Stimulated activated naive CD8-positive, alpha-beta T cell treated with anti-CD3 and anti-CD28 coated beads, Interleukin-15, amount 100 ng/mL, for 72 hours (primary cell): ENCODE results near the gene EPN3.

ENCODE experiments used
- ATAC-seq: fragments of 150-1000 bp; cut with Tn5 transposase; 2 replicates; pipeline ENCODE4 v1.10.0; 2021; ENCODE audit warnings: mild to moderate bottlenecking, moderate library complexity
- DNase-seq, 2 donors: peaks; one replicate each; pipeline ENCODE4 v3.0.0; 2021 to 2022
- H3K27ac Mint-ChIP-seq, 2 donors: one replicate each; pipeline ENCODE4 v1.8.0; 2022; ENCODE audit warnings: mild to moderate bottlenecking in 2 of 2, mixed read lengths in 2 of 2, moderate library complexity in 2 of 2
- H3K27me3 Mint-ChIP-seq: one replicate; pipeline ENCODE4 v1.8.0; 2022; ENCODE audit warnings: mixed read lengths
- H3K4me1 Mint-ChIP-seq: one replicate; pipeline ENCODE4 v1.8.0; 2022; ENCODE audit warnings: mild to moderate bottlenecking, mixed read lengths
- H3K4me3 Mint-ChIP-seq, 2 donors: one replicate each; pipeline ENCODE4 v1.8.0; 2022; ENCODE audit warnings: mild to moderate bottlenecking in 2 of 2, mixed read lengths in 2 of 2, moderate library complexity in 1 of 2
- H3K9me3 Mint-ChIP-seq, 2 donors: one replicate each; pipeline ENCODE4 v1.8.0; 2022; ENCODE audit warnings: mixed read lengths in 2 of 2

The EPN3 gene

GRCh38 chr17:50532452-50533024 lies at the start of gene EPN3:
Gene EPN3, plus strand, starts transcription at chr17:50532735. Its CDS starts 3,822 bp downstream, at chr17:50536557.
- peak within 1 kb of the TSS in 1 of 2 donors; percentile 59 for H3K4me3 Mint-ChIP-seq
- no peaks in the 10 kb centered on the region for H3K9me3 Mint-ChIP-seq
- peaks cover 77% of the 10 kb centered on the region for H3K27me3 Mint-ChIP-seq
- DNase-seq: no peak
- peaks cover 33% of the 10 kb centered on the region for H3K4me1 Mint-ChIP-seq
- peak within 1 kb of the TSS in 1 of 2 donors; percentile 85 for H3K27ac Mint-ChIP-seq
- peak; percentile 48 for ATAC-seq

DNA sequence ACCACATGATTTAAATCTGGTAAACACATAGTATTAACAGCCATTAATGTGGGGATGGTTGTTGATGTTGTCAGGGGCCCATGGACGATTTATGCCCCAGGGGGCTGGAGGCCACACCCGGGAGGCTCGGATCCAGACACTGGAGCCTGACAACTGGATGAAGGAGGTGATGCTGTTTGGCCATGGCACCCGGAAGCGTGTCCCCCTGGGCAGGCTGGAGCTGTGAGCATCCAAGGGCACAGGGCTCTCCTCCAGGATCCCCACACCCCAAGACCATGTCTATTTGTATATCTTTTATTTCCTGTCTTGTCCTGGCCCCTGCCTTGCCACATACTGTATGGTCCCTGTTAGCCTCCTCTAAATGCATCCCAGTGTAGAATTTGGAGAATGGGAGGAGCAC lies 49.3 kb upstream of the EPN3 start:
- Mint-ChIP-seq H3K4me1 (peaks cover 31% of the 10 kb centered on the region), H3K27ac (no peak overlapping the region), H3K9me3 (no peaks in the 10 kb centered on the region), H3K27me3 (no peaks in the 10 kb centered on the region), H3K4me3 (no peak overlapping the region)
- ATAC-seq: no peak
- DNase-seq: no peak

- Mint-ChIP-seq H3K9me3 (no peaks in the 10 kb centered on the region), H3K27me3 (no peaks in the 10 kb centered on the region), H3K27ac (peak overlapping the region; percentile 37 to 69), H3K4me3 (no peak overlapping the region), H3K4me1 (peaks cover 25% of the 10 kb centered on the region)
- DNase-seq (no peak), ATAC-seq (no peak)
These were observed 48.0 kb upstream of the EPN3 start for GRCh38 chr17:50484386-50485155.

- ATAC-seq (no peak), DNase-seq (no peak)
- Mint-ChIP-seq H3K27ac (no peak overlapping the region), H3K4me1 (peaks cover 6% of the 10 kb centered on the region), H3K4me3 (no peak overlapping the region), H3K27me3 (no peaks in the 10 kb centered on the region), H3K9me3 (no peaks in the 10 kb centered on the region)
These were observed 45.1 kb upstream of the EPN3 start for GRCh38 chr17:50487213-50488096.

DNA sequence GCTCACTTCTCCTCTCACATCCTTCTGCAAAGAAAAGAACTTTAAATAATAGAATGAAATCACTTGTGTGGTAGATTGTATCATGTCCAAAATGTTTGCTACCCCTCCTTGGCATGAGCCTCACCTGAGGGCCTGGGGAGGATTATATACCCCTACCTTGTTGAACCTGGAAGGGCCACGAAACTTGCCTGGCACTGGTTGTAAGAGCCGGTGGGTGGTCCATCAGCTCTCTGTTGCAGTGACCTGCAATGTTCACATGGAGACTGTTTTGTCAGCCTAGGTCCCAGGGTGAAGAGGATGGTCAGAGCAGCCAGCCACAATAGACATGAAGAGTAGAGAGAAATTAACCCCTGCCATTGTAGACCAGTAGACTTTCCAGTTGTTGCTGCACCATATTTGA lies 43.7 kb upstream of the EPN3 start:
- no peaks in the 10 kb centered on the region for H3K4me1 Mint-ChIP-seq
- no peaks in the 10 kb centered on the region for H3K9me3 Mint-ChIP-seq
- no peak overlapping the region for H3K27ac Mint-ChIP-seq
- no peak for ATAC-seq
- H3K4me3 Mint-ChIP-seq: no peak overlapping the region
- no peaks in the 10 kb centered on the region for H3K27me3 Mint-ChIP-seq
- DNase-seq: no peak

DNA sequence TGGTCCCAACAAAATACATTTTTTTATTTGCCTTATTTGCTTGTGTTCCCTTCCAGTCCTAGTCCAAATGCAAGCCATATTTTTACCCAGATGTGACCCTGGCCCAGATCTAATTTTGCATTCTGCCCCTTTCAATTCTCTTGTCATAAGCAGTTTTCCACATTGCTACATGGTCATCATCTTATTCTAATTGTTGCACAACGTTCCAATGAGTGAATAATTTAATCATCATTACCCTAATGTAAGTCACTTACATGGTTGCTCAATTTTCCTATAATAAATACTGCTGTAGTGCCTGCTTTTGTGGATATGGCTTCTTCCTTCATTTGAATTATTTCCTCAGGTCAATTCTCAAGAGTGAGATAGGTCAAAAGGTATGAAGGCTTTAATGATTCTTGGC lies 41.0 kb upstream of the EPN3 start:
- ATAC-seq (no peak), DNase-seq (no peak)
- no peaks in the 10 kb centered on the region for H3K27me3 Mint-ChIP-seq
- H3K9me3 Mint-ChIP-seq: no peaks in the 10 kb centered on the region
- H3K4me3 Mint-ChIP-seq: no peak overlapping the region
- no peaks in the 10 kb centered on the region for H3K4me1 Mint-ChIP-seq
- no peak overlapping the region for H3K27ac Mint-ChIP-seq

DNA sequence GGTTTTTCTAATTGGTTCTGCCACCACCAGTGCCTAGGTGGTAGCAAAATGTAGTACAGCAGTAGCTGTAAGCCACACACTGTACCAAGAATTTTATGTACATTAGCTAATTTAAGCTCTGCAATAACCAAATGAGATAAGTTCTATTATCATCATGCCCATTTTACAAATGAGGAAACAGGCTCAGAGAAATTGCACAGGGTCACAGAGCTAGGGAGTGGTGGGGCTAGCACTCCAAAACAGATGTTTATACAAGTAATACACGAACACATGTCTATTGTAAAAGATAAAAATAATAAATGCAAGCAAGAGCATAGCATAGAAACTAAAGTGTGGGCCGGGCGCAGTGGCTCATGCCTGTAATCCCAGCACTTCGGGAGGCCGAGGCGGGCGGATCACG lies 40.3 kb upstream of the EPN3 start:
- H3K4me3 Mint-ChIP-seq: no peak overlapping the region
- H3K9me3 Mint-ChIP-seq: no peaks in the 10 kb centered on the region
- no peaks in the 10 kb centered on the region for H3K4me1 Mint-ChIP-seq
- DNase-seq: no peak
- H3K27ac Mint-ChIP-seq: no peak overlapping the region
- no peak for ATAC-seq
- no peaks in the 10 kb centered on the region for H3K27me3 Mint-ChIP-seq

GRCh38 chr17:50493744-50494143 lies 38.8 kb upstream of the EPN3 start:
- no peak for DNase-seq
- no peaks in the 10 kb centered on the region for H3K9me3 Mint-ChIP-seq
- no peaks in the 10 kb centered on the region for H3K4me1 Mint-ChIP-seq
- no peak for ATAC-seq
- H3K4me3 Mint-ChIP-seq: no peak overlapping the region
- no peaks in the 10 kb centered on the region for H3K27me3 Mint-ChIP-seq
- peak overlapping the region in 1 of 2 donors; percentile 46 for H3K27ac Mint-ChIP-seq

DNA sequence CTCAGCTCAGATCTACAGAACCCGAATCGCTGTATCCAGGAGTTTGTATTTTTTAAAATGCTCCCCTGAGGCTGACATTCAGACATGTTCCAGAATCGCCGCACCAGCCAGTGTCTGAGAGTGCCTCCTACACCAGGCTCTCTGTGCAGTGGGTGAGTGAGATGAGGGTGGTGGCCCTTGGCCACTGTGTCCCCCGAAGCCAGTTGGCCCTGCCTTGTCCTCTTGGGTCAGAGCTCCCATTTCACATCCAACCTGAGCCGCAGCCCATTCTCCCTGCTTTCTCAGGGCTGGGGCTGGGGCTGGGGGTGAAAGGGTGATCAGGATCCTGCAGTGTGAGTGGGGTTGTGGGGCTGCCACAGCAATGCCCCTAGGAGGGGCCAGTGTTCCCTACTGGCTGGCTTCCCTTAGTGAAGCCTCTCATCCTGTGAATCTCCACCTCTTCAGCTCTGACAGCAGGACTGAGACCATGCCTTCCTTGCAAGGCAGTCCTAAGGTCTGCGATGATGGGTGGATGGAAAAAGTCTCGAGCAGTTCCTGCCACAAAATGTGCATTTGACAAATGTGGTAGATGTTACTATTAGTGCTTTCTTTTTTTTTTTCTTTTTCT lies 37.2 kb upstream of the EPN3 start:
- Mint-ChIP-seq H3K27ac (no peak overlapping the region), H3K27me3 (no peaks in the 10 kb centered on the region), H3K4me3 (no peak overlapping the region), H3K9me3 (no peaks in the 10 kb centered on the region), H3K4me1 (no peaks in the 10 kb centered on the region)
- no peak for DNase-seq
- no peak for ATAC-seq

DNA sequence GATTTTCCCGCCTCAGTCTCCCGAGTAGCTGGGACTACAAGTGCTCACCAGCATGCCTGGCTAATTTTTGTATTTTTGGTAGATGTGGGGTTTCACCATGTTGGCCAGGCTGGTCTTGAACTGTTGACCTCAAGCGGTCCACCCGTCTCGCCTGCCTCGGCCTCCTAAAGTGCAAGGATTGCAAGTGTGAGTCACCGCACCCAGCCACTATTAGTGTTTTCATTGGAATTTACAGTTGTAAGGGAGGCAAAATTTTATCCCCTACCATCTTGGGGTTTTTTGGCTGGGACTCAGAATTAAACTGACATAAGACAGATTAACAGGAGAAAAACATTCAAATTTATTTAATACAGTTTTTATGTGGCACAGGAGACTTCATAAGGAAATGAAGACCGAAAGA lies 36.6 kb upstream of the EPN3 start:
- DNase-seq: no peak
- H3K9me3 Mint-ChIP-seq: no peaks in the 10 kb centered on the region
- no peaks in the 10 kb centered on the region for H3K27me3 Mint-ChIP-seq
- no peak overlapping the region for H3K27ac Mint-ChIP-seq
- no peak for ATAC-seq
- H3K4me3 Mint-ChIP-seq: no peak overlapping the region
- H3K4me1 Mint-ChIP-seq: no peaks in the 10 kb centered on the region

DNA sequence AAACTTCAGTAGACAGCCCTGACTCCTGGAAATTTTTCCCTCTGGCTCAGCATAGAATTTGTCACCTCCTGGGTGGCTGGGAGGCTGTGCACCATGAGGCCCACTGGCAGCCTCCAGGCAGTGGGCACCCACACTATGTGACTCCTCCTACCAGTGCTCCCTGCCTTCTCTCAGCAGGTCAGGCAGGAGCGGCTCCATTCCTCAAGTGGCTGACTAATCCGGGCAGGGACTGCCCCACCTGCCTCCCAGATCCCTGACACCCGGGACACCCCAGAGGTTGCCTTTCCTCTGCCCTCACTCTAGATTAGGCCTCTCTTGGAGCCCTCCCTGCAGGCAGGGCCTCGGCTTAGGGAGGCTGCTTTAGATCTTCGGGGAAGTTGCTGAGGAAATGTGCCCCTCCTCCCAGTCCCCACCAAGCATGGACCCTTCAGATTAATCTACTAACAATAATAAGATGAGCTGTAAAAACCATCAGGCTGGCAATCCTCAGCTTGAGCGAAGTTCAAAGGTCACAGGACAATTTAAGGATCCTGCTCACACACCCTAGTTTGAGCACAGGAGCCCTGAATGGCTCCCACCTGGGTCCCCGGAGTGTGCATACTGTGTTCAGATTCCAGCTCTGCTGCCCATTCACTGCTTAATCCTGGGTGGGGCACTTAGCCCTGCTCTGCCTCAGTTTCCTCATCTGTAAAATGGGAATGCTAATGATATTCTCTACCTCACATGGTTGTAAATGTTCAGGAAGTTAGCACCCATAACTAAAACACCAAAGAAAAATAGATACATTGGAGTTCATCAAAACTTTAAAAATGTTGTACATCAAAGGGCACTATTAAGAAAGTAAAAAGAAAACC lies 34.3 kb upstream of the EPN3 start:
- H3K27ac Mint-ChIP-seq: no peak overlapping the region
- H3K27me3 Mint-ChIP-seq: no peaks in the 10 kb centered on the region
- ATAC-seq: no peak
- peaks cover 5% of the 10 kb centered on the region for H3K4me1 Mint-ChIP-seq
- H3K4me3 Mint-ChIP-seq: no peak overlapping the region
- no peaks in the 10 kb centered on the region for H3K9me3 Mint-ChIP-seq
- DNase-seq: no peak

- H3K4me3 Mint-ChIP-seq: no peak overlapping the region
- DNase-seq: no peak
- ATAC-seq: no peak
- no peak overlapping the region for H3K27ac Mint-ChIP-seq
- H3K9me3 Mint-ChIP-seq: no peaks in the 10 kb centered on the region
- H3K4me1 Mint-ChIP-seq: peaks cover 15% of the 10 kb centered on the region
- no peaks in the 10 kb centered on the region for H3K27me3 Mint-ChIP-seq
These were observed 33.3 kb upstream of the EPN3 start for GRCh38 chr17:50499270-50499669.

DNA sequence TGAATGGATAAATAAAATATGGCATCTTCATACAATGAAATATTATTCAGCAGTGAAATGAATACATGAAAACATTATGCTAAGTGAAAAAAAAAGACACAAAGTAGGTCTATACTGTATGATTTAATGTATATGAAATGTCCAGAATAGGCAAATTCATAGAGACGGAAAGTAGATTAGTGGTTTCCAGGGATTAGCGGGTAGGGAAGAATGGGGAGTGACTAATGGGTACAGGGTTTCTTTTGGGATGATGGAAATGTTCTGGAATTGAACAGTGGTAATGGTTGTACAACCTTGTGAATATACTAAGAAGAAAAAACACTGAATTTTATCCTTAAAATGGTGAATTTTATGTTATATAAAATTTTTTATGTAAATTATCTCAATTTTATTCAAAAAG lies 32.8 kb upstream of the EPN3 start:
- no peak for ATAC-seq
- DNase-seq: no peak
- Mint-ChIP-seq H3K4me1 (peaks cover 19% of the 10 kb centered on the region), H3K27ac (no peak overlapping the region), H3K27me3 (no peaks in the 10 kb centered on the region), H3K9me3 (no peaks in the 10 kb centered on the region), H3K4me3 (no peak overlapping the region)

DNA sequence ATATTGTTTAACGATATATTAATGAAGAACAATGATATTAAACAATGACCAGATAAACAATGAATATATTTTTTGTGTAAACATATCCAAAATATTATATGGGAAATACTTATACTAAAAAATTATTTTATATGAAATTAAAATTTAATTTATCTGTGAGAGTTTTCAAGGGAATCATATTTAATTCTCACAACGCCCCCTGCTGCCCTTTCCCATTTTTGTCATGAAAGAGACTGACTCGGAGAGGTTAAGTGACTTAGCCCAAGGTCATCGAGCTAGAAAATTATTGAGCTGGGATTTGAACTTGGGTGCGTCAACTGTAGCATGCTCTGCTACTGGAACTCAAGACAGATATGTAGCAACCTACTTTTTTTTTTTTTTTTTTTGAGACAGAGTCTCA lies 31.5 kb upstream of the EPN3 start:
- no peaks in the 10 kb centered on the region for H3K27me3 Mint-ChIP-seq
- no peak for DNase-seq
- H3K4me1 Mint-ChIP-seq: peaks cover 22% of the 10 kb centered on the region
- H3K9me3 Mint-ChIP-seq: no peaks in the 10 kb centered on the region
- no peak overlapping the region for H3K4me3 Mint-ChIP-seq
- no peak overlapping the region for H3K27ac Mint-ChIP-seq
- no peak for ATAC-seq
